Stimulated activated CD4-positive, alpha-beta T cell treated with anti-CD3 and anti-CD28 coated beads, Interleukin-4, amount 100 ng/mL, for 48 hours (primary cell): ENCODE results near the gene BDKRB1.

Experiments
- DNase-seq, 2 donors: peaks; one replicate each; pipeline ENCODE4 v3.0.0-alpha.2; 2020; ENCODE audit warnings: low read depth in 2 of 2

The BDKRB1 gene

DNA sequence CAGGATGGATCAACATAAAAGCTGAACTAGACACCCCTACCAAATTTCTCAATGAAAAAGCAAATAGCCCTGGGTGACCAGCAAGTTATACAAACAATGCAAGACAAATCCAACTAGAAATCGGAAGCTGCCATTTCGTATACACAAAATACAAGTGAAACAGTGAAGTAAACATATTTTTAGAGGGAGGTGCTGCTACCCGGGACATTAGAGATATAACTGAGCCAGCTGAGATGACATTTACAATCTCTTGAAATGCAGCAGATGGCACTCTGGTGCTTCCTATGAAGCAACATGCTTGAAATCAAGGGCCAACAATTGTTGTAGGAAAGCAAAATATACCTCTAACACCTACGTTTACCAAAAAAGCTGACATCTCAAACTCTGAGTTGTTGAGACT, 25.5 kb downstream of the BDKRB1 start:
- no peak for DNase-seq

GRCh38 chr14:96284008-96284407, 28.0 kb downstream of the BDKRB1 start:
- no peak for DNase-seq

DNA sequence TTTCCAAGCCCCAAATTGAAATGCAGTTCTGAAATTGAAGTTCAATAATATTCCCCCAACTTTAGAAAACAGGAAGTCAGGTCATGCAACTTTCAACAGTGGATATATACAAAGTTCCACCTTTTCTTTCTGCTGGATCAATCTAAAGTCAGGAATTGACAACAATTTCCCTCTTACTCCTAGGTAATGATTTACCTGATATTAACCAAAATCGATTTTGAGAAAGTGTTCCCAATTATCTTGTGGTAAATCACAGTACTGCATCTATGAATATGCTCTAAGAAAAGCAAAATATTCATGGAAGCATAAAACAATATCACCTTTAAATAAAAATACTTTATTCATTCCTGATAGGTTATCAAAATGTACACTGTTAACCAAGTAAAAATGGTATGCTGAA, 28.4 kb downstream of the BDKRB1 start:
- DNase-seq = no peak

GRCh38 chr14:96285667-96286066, 29.7 kb downstream of the BDKRB1 start:
- no peak for DNase-seq

- DNase-seq = no peak
Observed at GRCh38 chr14:96286251-96286650, 30.2 kb downstream of the BDKRB1 start.

DNA sequence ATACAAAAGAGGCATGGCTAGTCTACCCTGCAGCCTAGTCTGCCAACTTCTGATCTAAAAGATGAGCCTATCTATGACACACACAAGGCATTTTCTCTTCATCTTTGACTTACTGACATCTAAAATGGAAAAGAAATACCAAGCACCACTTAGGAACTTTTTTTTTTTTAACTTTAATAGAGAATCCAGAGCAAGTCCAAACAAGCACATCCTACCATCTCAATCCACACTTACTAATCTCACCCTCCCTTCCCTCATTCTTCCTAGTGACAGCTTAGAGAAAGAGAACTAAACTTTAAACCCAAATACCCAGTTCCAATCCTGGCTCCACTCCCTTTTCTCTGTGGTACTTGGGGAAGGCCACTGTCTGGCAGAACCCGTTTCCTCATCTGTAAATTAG, 31.8 kb downstream of the BDKRB1 start:
- DNase-seq = no peak

GRCh38 chr14:96294246-96294645, 38.2 kb downstream of the BDKRB1 start:
- no peak for DNase-seq

DNA sequence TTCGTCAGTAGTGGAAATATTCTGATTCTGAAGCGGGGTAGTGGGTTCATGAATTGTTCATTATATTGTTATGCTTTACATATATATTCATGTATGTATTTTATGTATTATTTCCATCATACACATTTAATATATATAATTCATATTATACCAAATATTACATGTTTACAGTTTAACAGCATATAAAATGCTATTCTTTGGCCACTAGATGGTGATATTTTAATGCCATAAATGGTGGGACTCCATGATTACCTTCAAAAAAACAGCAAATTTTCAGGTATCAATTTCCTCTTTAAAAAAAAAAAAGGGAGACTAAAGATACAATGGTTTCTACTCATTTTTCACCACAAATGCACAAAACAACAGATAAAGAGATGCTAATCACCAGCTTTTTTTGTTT, 41.0 kb downstream of the BDKRB1 start:
- DNase-seq = no peak

- DNase-seq = no peak
Observed at GRCh38 chr14:96297997-96298515, 42.0 kb downstream of the BDKRB1 start.

GRCh38 chr14:96299441-96299840, 43.4 kb downstream of the BDKRB1 start:
- no peak for DNase-seq

- no peak for DNase-seq
Observed at GRCh38 chr14:96303981-96304380, 48.0 kb downstream of the BDKRB1 start.

GRCh38 chr14:96304956-96305355, 48.9 kb downstream of the BDKRB1 start:
- DNase-seq = no peak

- no peak for DNase-seq
Observed at GRCh38 chr14:96307434-96307833, 51.4 kb downstream of the BDKRB1 start.

- no peak for DNase-seq
Observed at GRCh38 chr14:96309133-96309895, 53.3 kb downstream of the BDKRB1 start.

GRCh38 chr14:96309896-96310330, 53.9 kb downstream of the BDKRB1 start:
- no peak for DNase-seq

DNA sequence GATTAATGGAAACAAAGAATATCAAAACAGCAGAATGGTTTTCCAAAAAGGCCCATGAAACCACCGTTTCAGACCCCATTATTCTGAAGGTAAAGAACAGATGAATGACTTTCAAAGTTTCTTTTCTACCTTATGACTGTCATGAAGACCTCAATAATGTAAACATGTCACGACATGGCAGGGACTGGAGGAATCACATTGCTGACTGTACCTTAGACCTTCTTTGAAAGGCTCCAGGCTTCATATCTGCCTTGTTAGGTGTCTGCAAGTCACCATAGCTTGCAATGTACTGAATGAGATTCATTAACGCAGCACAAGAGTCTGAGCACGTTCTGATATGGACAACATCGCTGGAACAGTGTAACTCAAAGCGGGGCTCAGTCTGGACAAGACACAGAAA, 54.9 kb downstream of the BDKRB1 start:
- DNase-seq = no peak
